ENCODE data around the gene E2F7. TPM values are rescaled to one million over a fixed set of nuclear protein-coding genes. Genes with fewer than 3 reads are reported as not detected.
A peak's percentile ranks its signal among the peaks of the same experiment; 100 is the strongest.
"Not testable (repeated sequence)": the region's sequence is repeated elsewhere in the genome, so short reads cannot be mapped to it uniquely, and the experiment has no call there.

Gene E2F7
- total RNA-seq, 1 donor from 2014 or later, result 16.9 TPM

DNA sequence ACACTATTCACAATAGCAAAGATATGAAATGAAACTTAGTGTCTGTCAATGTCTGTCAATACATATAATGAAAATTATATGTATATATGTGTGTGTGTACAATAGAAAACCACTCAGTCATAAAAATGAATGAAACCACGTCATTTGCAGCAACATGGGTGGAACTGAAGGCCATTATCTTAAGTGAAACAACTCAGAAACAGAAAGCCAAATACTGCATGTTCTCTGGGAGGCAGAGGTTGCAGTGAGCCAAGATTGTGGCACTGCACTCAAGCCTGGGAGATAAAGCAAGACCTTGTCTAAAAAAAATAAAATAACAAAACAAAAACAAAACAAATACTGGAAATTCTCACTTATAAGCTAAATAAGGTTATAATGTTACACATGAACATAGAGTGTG lies 16.7 kb upstream of the E2F7 start:
- no peak overlapping the region for H3K27ac Mint-ChIP-seq
- H3K4me1 Mint-ChIP-seq (ENCODE audit: low read depth), result no peaks in the 10 kb centered on the region
- H3K4me3 Mint-ChIP-seq, result no peak overlapping the region
- DNase-seq (ENCODE audit: low spot score), result no peak
- intact Hi-C loops (cut with micrococcal nuclease), result no loop called here
- no peaks in the 10 kb centered on the region for H3K9me3 Mint-ChIP-seq
- H3K36me3 Mint-ChIP-seq (ENCODE audit: low read depth), result no peaks in the 10 kb centered on the region
- H3K27me3 Mint-ChIP-seq (ENCODE audit: insufficient read depth), result peaks cover 9% of the 10 kb centered on the region

DNA sequence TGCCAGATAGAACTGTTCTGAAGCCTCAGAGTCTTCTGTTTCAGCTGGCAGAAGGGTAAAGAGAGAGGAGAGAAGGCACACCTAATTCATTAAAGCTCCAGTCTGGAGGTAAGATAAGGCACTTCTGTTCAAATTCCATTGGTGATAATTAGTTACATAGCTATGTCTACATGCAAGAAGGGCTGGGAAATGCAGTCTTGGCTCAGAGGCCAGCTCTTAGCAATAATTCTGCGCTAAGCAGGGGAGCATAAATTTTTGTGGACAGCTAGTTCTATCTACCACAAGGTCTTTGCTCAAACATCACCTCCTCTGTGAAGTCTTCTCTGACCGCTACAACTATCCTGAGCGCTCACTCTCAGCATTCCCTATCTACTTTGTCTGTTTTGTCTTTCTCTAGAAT lies 14.3 kb upstream of the E2F7 start:
- H3K4me1 Mint-ChIP-seq (ENCODE audit: low read depth), result no peaks in the 10 kb centered on the region
- no peak for DNase-seq (ENCODE audit: low spot score)
- peaks cover 15% of the 10 kb centered on the region for H3K27me3 Mint-ChIP-seq (ENCODE audit: insufficient read depth)
- intact Hi-C loops (cut with micrococcal nuclease), result no loop called here
- no peak overlapping the region for H3K27ac Mint-ChIP-seq
- H3K4me3 Mint-ChIP-seq, result no peak overlapping the region
- no peaks in the 10 kb centered on the region for H3K9me3 Mint-ChIP-seq
- no peaks in the 10 kb centered on the region for H3K36me3 Mint-ChIP-seq (ENCODE audit: low read depth)

GRCh38 chr12:77078231-77078630 lies 12.9 kb upstream of the E2F7 start:
- H3K27me3 Mint-ChIP-seq (ENCODE audit: insufficient read depth), result peaks cover 15% of the 10 kb centered on the region
- no peaks in the 10 kb centered on the region for H3K4me1 Mint-ChIP-seq (ENCODE audit: low read depth)
- H3K9me3 Mint-ChIP-seq, result no peaks in the 10 kb centered on the region
- intact Hi-C loops (cut with micrococcal nuclease), result no loop called here
- no peak overlapping the region for H3K27ac Mint-ChIP-seq
- no peak overlapping the region for H3K4me3 Mint-ChIP-seq
- no peaks in the 10 kb centered on the region for H3K36me3 Mint-ChIP-seq (ENCODE audit: low read depth)
- DNase-seq (ENCODE audit: low spot score), result no peak

DNA sequence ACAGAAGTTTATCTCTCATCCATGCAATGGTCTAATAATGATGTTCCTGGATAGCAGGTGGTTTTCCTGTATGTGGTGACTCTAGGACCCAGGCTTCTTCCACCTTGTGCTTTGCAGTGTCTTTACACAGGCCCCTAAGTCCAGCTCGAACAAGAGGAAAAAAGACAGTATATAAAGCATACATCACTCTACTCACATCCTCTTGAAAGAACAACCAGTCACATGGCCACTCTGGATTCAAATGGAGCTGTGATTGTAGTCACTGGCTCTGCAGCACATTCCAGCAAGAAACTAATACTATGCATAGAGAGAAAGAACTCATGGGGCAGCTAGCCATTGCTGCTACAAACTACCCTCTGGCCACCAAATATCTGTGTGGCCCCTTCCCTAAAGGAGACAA lies 11.5 kb upstream of the E2F7 start:
- Mint-ChIP-seq H3K4me3 (no peak overlapping the region), H3K27me3 (ENCODE audit: insufficient read depth) (peaks cover 15% of the 10 kb centered on the region), H3K9me3 (no peaks in the 10 kb centered on the region), H3K4me1 (ENCODE audit: low read depth) (no peaks in the 10 kb centered on the region), H3K36me3 (ENCODE audit: low read depth) (no peaks in the 10 kb centered on the region), H3K27ac (no peak overlapping the region)
- no peak for DNase-seq (ENCODE audit: low spot score)
- intact Hi-C loops (cut with micrococcal nuclease), result no loop called here

DNA sequence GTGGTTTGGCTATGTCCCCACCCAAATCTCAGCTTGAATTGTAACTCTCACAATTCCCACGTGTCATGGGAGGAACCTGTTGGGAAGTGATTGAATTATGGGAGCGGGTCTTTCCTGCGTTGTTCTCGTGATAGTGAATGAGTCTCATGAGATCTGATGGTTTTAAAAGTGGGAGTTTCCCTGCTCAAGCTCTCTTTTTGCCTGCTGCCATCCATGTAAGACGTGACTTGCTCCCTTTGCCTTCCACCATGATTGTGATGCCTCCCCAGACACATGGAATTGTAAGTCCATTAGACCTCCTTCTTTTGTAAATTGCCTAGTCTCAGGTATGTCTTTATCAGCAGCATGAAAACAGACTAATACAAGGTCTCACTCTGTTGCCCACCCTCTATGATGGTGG lies 8.5 kb upstream of the E2F7 start:
- H3K9me3 Mint-ChIP-seq; H3K27me3 Mint-ChIP-seq (ENCODE audit: insufficient read depth); intact Hi-C loops (cut with micrococcal nuclease); H3K4me1 Mint-ChIP-seq (ENCODE audit: low read depth); H3K27ac Mint-ChIP-seq; DNase-seq (ENCODE audit: low spot score); H3K4me3 Mint-ChIP-seq; H3K36me3 Mint-ChIP-seq (ENCODE audit: low read depth): not testable (repeated sequence)

DNA sequence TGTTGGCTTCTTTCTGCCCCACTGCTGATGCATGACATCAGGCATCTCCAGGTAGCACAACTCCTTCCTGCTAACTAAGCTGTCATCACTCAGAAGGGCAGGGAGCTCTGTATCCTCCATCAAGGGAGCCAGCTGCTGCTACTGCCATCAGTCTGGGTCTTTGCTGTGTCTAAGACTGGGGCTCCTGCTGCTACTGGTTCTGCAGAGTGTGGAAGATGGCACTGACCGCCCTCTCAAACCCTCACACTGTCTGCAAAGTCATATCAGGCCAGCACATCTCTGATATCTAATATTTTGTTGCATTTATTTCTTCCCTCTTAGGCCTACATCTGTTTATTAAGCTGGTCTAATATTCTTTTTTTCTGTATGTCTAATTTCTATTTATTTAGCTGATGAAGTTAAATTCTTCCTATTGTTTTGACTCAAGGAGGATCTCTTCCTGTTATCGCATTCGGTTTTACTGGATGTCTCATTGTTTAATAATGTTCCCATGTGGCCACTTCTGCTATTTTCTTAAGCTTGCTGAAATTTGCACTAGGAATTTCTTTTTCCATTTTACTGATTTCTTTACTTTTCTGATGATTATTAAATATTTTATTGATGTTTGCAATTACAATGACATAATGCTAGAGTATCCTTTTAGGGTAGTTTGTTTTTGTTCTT lies 7.6 kb upstream of the E2F7 start:
- no peaks in the 10 kb centered on the region for H3K36me3 Mint-ChIP-seq (ENCODE audit: low read depth)
- H3K4me1 Mint-ChIP-seq (ENCODE audit: low read depth), result no peaks in the 10 kb centered on the region
- no peaks in the 10 kb centered on the region for H3K9me3 Mint-ChIP-seq
- H3K27ac Mint-ChIP-seq, result no peak overlapping the region
- no peak for DNase-seq (ENCODE audit: low spot score)
- intact Hi-C loops (cut with micrococcal nuclease), result no loop called here
- peaks cover 9% of the 10 kb centered on the region for H3K27me3 Mint-ChIP-seq (ENCODE audit: insufficient read depth)
- H3K4me3 Mint-ChIP-seq, result no peak overlapping the region

DNA sequence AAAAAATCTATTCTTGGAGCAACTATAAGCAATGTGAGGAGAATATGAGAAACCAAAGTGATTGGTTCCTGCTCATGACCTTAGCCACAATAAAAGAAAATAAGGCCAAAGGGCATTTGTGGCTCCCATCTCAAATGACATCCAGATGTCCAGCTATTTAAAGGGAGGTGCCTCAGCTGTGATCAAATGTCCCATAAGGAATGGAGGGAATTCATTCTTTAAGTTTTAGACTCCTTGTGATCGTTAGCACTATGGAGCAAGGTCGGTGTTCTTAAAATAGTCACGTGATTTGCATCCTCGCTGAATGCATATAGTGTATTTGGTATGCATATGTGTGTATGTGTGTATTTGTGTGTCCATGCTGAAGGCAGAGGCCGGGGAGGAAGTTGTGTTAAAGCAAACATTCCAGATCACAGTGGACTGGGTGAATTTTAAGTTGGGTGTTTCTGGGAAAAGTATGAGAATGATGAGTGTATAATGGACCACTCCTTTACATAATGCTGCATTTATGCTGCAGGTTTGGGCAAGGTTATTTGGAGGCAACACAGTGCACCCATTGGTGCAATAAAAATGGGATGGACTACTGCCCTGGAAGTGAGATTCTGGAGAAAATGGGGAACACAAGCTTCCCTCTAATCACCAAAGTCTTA lies 5.6 kb upstream of the E2F7 start:
- no peak overlapping the region for H3K27ac Mint-ChIP-seq
- H3K4me3 Mint-ChIP-seq, result no peak overlapping the region
- intact Hi-C loops (cut with micrococcal nuclease), result no loop called here
- H3K27me3 Mint-ChIP-seq (ENCODE audit: insufficient read depth), result peaks cover 15% of the 10 kb centered on the region
- H3K9me3 Mint-ChIP-seq, result no peaks in the 10 kb centered on the region
- H3K36me3 Mint-ChIP-seq (ENCODE audit: low read depth), result no peaks in the 10 kb centered on the region
- peaks cover 3% of the 10 kb centered on the region for H3K4me1 Mint-ChIP-seq (ENCODE audit: low read depth)
- no peak for DNase-seq (ENCODE audit: low spot score)

- Mint-ChIP-seq H3K4me3 (no peak overlapping the region), H3K36me3 (ENCODE audit: low read depth) (no peaks in the 10 kb centered on the region), H3K4me1 (ENCODE audit: low read depth) (peaks cover 5% of the 10 kb centered on the region), H3K9me3 (no peaks in the 10 kb centered on the region), H3K27me3 (ENCODE audit: insufficient read depth) (peaks cover 13% of the 10 kb centered on the region), H3K27ac (no peak overlapping the region)
- intact Hi-C loops (cut with micrococcal nuclease), result no loop called here
- no peak for DNase-seq (ENCODE audit: low spot score)
Observed at GRCh38 chr12:77070382-77070781, 5.0 kb upstream of the E2F7 start.

- H3K27ac Mint-ChIP-seq, result peak overlapping the region; percentile 73
- H3K36me3 Mint-ChIP-seq (ENCODE audit: low read depth), result peaks cover 26% of the 10 kb centered on the region
- intact Hi-C loops (cut with micrococcal nuclease), result loop anchor here (1.0 to 10.0 kb wide), 6 partner anchors 16 to 1580 kb away; partner anchors contain the start of genes CSRP2, GLIPR1, NAP1L1 and OSBPL8
- H3K4me3 Mint-ChIP-seq, result peak overlapping the region; percentile 94
- H3K9me3 Mint-ChIP-seq, result no peaks in the 10 kb centered on the region
- peaks cover 12% of the 10 kb centered on the region for H3K27me3 Mint-ChIP-seq (ENCODE audit: insufficient read depth)
- DNase-seq (ENCODE audit: low spot score), result no peak
- peaks cover 49% of the 10 kb centered on the region for H3K4me1 Mint-ChIP-seq (ENCODE audit: low read depth)
Observed at GRCh38 chr12:77064896-77065360, 441 bp downstream of the E2F7 start.

- Mint-ChIP-seq H3K27me3 (ENCODE audit: insufficient read depth) (peaks cover 9% of the 10 kb centered on the region), H3K9me3 (no peaks in the 10 kb centered on the region), H3K36me3 (ENCODE audit: low read depth) (peaks cover 32% of the 10 kb centered on the region), H3K27ac (no peak overlapping the region), H3K4me1 (ENCODE audit: low read depth) (peaks cover 50% of the 10 kb centered on the region), H3K4me3 (no peak overlapping the region)
- DNase-seq (ENCODE audit: low spot score), result no peak
- intact Hi-C loops (cut with micrococcal nuclease), result loop anchor here (10.0 kb wide), 1 partner anchor 1578 kb away; the partner anchor contains the start of gene GLIPR1
Observed at GRCh38 chr12:77062846-77063461, 2.4 kb downstream of the E2F7 start.

DNA sequence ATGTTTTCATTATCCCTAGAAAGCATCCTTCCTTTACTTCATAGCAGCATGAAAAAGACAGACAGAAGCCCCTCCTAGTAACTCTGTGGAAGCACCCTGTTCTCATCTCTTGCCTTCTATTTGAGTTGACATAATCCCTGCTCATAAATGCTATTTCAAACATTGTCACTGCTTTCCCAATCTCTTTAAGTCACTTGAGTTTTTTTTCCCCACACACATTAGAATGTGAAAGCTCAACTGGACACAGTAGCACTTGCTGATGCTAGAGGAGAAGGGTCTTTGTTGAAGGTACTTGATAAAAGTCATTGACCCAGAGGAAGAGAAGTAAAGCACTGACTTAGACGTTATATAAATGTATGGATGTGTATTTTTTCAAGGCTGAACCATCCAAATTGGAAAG lies 3.0 kb downstream of the E2F7 start:
- H3K27me3 Mint-ChIP-seq (ENCODE audit: insufficient read depth), result peaks cover 5% of the 10 kb centered on the region
- H3K36me3 Mint-ChIP-seq (ENCODE audit: low read depth), result peaks cover 38% of the 10 kb centered on the region
- H3K9me3 Mint-ChIP-seq, result no peaks in the 10 kb centered on the region
- intact Hi-C loops (cut with micrococcal nuclease), result loop anchor here (10.0 kb wide), 1 partner anchor 1578 kb away; the partner anchor contains the start of gene GLIPR1
- H3K27ac Mint-ChIP-seq, result no peak overlapping the region
- H3K4me3 Mint-ChIP-seq, result no peak overlapping the region
- no peak for DNase-seq (ENCODE audit: low spot score)
- peaks cover 55% of the 10 kb centered on the region for H3K4me1 Mint-ChIP-seq (ENCODE audit: low read depth)

DNA sequence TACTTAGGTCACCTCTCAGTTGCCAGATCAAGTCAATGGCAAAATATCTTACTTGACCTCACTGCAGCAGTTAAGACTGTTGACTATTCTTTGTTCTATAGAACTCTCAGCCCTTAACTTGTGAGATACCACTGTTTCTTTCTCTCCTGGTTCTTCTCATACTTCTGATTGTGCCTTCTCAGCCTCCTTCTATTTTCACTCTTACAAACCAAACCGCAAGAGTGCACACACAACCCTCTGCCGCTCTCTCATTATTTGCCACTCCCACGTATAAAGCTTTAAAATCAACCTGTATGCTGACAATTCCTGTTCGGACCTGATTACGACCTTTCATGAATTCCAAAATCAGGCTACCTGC lies 4.5 kb downstream of the E2F7 start:
- intact Hi-C loops (cut with micrococcal nuclease), result loop anchor here (10.0 kb wide), 1 partner anchor 1576 kb away; the partner anchor contains the start of gene GLIPR1
- Mint-ChIP-seq H3K9me3 (no peaks in the 10 kb centered on the region), H3K36me3 (ENCODE audit: low read depth) (peaks cover 46% of the 10 kb centered on the region), H3K4me3 (no peak overlapping the region), H3K4me1 (ENCODE audit: low read depth) (peaks cover 51% of the 10 kb centered on the region), H3K27me3 (ENCODE audit: insufficient read depth) (peaks cover 1% of the 10 kb centered on the region), H3K27ac (no peak overlapping the region)
- no peak for DNase-seq (ENCODE audit: low spot score)

All from activated T-helper 1 cell treated with anti-CD3 and anti-CD28 coated beads, Interleukin-12 subunit alpha, Interleukin-12 subunit beta, Interleukin-2, Interleukin-4 antibody, amounts not matched to agents 30 ng/mL and 10 ng/mL and 1 ng/mL, durations not matched to agents 14 hours and 24 hours and 36 hours (primary cell).